Heart right ventricle (tissue), 16 donors: ENCODE results near the gene PIMREG. TPM values are rescaled to one million over a fixed set of nuclear protein-coding genes. Genes with fewer than 3 reads are reported as not detected.

Source experiments
- ATAC-seq, 8 donors: fragments of 200-7000 bp; cut with Tn5 transposase; one replicate each; pipeline ENCODE4 v1.9.1; 2020; ENCODE audit warnings: mild to moderate bottlenecking in 8 of 8, moderate library complexity in 8 of 8, moderate number of reproducible peaks in 1 of 8
- DNase-seq, 2 donors: peaks; one replicate each; pipeline ENCODE4 v3.0.0-alpha.2; 2020
- H3K27ac ChIP-seq, 10 donors: fragments of 200-600 bp; sonication (generic) in 2 of 10; one replicate each; pipeline versions ENCODE4 v1.5.0 to v1.8.0; 2020 to 2022; ENCODE audit warnings: mild to moderate bottlenecking in 3 of 10
- H3K27me3 ChIP-seq, 7 donors: fragments of 200-600 bp; one replicate each; pipeline ENCODE4 v1.8.0; 2021 to 2022; ENCODE audit warnings: mild to moderate bottlenecking in 2 of 7
- H3K36me3 ChIP-seq, 9 donors: fragments of 200-600 bp; sonication (generic) in 1 of 9; one replicate each; pipeline versions ENCODE4 v1.5.0 to v1.8.0; 2020 to 2022; ENCODE audit warnings: mild to moderate bottlenecking in 2 of 9
- H3K4me1 ChIP-seq, 9 donors: fragments of 200-600 bp; sonication (generic) in 1 of 9; one replicate each; pipeline versions ENCODE4 v1.5.0 to v1.8.0; 2020 to 2022; ENCODE audit warnings: mild to moderate bottlenecking in 4 of 9
- H3K4me3 ChIP-seq, 10 donors: fragments of 200-600 bp; sonication (generic) in 2 of 10; one replicate each; pipeline versions ENCODE4 v1.5.0 to v1.8.0; 2020 to 2022; ENCODE audit warnings: mild to moderate bottlenecking in 7 of 10, moderate library complexity in 2 of 10
- H3K9me3 ChIP-seq, 11 donors: fragments of 200-600 bp in 10 of 11; sonication (generic) in 2 of 11; one replicate each; pipeline versions ENCODE4 v1.5.0 to v1.8.0; 2013 to 2022; ENCODE audit warnings: mild to moderate bottlenecking in 2 of 11, control low read depth in 1 of 11, moderate library complexity in 1 of 11
- WGBS, 2 donors: extraction: QIAGEN DNeasy Blood & Tissue Kit; methylation state at CpG; one replicate each; pipeline ENCODE4 v1.1.7; 2013; ENCODE audit warnings: inconsistent platforms in 1 of 2; 5-methylcytosine and 5-hydroxymethylcytosine counted together
- intact Hi-C, 10 donors: fragments of 100-400 bp; cut with DNase I; formaldehyde crosslinking; loops; one replicate each; pipeline versions ENCODE4 v1.11.1 to v1.14.2; 2022
- polyA plus RNA-seq, 2 donors: library from polyadenylated mRNA; stranded (reverse); fragments of 200-250 nt; gene quantifications; one replicate each; pipeline ENCODE4 v1.2.3, GENCODE V29; 2013
- total RNA-seq, 10 donors: library from RNA; stranded (reverse); fragmentation: NEBNext Ultra II Directional in 3 of 10; extraction: Animal tissue kit (Norgen Biotek cat#: 25700) in 3 of 10; gene quantifications; one replicate each; pipeline versions ENCODE4 v1.2.1 to v1.2.4, GENCODE V29; 2021 to 2023
- TF ChIP-seq, protein P1 (sequence below), 9 donors: fragments of 200-600 bp; sonication (generic) in 2 of 9; IDR thresholded peaks; one replicate each; pipeline versions ENCODE4 v1.5.0 to v1.8.0; 2021 to 2022; ENCODE audit warnings: antibody characterized with exemption in 9 of 9, mild to moderate bottlenecking in 5 of 9, moderate library complexity in 1 of 9
- donor health status: Arrhythmogenic right ventricular cardiomyopathy.
- donor health status: ischemic (EF 13 %, LVEDD 7.1; RV severe dilation, severe dysfunction).
- donor health status: healthy with polysubstance abuse.
- donor health status: DM: no; HTN: yes; CAD: no.
- donor health status: DM: no; HTN: no; CAD: no.
- donor health status: ischemic (EF 25% LVEDD 6.9; RV normal size, moderate dysfunction).
- donor health status: ischemic (EF 25% LVEDD 5.7; RV mildly dilated, moderate dysfunction).
- donor health status: healthy.
- donor health status: DM: yes; HTN: yes; CAD: no.
- donor health status: Ischemic cardiomyopathy.
- donor health status: ischemic (EF 35%, LVEDD 5.7; RV mildly dilated, moderate dysfunction).
- donor health status: nonischemic (EF 11% LVEDD 7.7; RV severe dilation, severe dysfunction).
- donor health status: DM: yes; HTN: yes; CAD: no.
- donor health status: PGD.
- donor health status: ischemic (EF 29% LVEDD 5.4; RV normal size, mild dysfunction).
- donor health status: nonischemic (EF 23%, LVEDD 6.1; RV moderate dilation, normal function).

Gene PIMREG
- total and polyA plus RNA-seq, 12 donors = 0.21 to 4.0 (median 0.54) TPM; not detected in 6

- H3K9me3 ChIP-seq = no peaks in the 10 kb centered on the region
- TF ChIP-seq, protein P1, sequence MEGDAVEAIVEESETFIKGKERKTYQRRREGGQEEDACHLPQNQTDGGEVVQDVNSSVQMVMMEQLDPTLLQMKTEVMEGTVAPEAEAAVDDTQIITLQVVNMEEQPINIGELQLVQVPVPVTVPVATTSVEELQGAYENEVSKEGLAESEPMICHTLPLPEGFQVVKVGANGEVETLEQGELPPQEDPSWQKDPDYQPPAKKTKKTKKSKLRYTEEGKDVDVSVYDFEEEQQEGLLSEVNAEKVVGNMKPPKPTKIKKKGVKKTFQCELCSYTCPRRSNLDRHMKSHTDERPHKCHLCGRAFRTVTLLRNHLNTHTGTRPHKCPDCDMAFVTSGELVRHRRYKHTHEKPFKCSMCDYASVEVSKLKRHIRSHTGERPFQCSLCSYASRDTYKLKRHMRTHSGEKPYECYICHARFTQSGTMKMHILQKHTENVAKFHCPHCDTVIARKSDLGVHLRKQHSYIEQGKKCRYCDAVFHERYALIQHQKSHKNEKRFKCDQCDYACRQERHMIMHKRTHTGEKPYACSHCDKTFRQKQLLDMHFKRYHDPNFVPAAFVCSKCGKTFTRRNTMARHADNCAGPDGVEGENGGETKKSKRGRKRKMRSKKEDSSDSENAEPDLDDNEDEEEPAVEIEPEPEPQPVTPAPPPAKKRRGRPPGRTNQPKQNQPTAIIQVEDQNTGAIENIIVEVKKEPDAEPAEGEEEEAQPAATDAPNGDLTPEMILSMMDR (IDR thresholded peaks at IDR 0.05) = peak; percentile 74 to 93 (median 88)
- intact Hi-C loops = loop anchor here (1.0 to 10.0 kb wide), 7 partner anchors 717 to 835 kb away; no protein-coding TSS in a partner anchor
- H3K27ac ChIP-seq = no peak overlapping the region
- H3K27me3 ChIP-seq = peaks cover 0 to 45% (median 15%) of the 10 kb centered on the region in 7 donors
- H3K4me3 ChIP-seq = no peak overlapping the region
- 27 to 28% methylated on average over 13 of the region's 13 CpGs for WGBS, 2 donors
- H3K36me3 ChIP-seq = no peaks in the 10 kb centered on the region
- no peaks in the 10 kb centered on the region for H3K4me1 ChIP-seq
- ATAC-seq (peak; percentile 70 to 93 (median 86)), DNase-seq (peak; percentile 75 to 76)
These were observed 22.3 kb upstream of the PIMREG start for GRCh38 chr17:6421700-6422604.

- peaks cover 0 to 46% (median 15%) of the 10 kb centered on the region in 7 donors for H3K27me3 ChIP-seq
- DNase-seq (no peak), ATAC-seq (no peak)
- no peaks in the 10 kb centered on the region for H3K36me3 ChIP-seq
- TF ChIP-seq, protein P1 (IDR thresholded peaks at IDR 0.05) = no peak
- H3K4me1 ChIP-seq = peaks cover 0 to 6% (median 0%) of the 10 kb centered on the region in 9 donors
- intact Hi-C loops = loop anchor here (1.0 to 10.0 kb wide), 7 partner anchors 718 to 836 kb away; no protein-coding TSS in a partner anchor
- H3K9me3 ChIP-seq = no peaks in the 10 kb centered on the region
- 58 to 59% methylated on average over 13 of the region's 13 CpGs for WGBS, 2 donors
- H3K27ac ChIP-seq = no peak overlapping the region
- H3K4me3 ChIP-seq = no peak overlapping the region
These were observed 21.5 kb upstream of the PIMREG start for GRCh38 chr17:6422654-6423241.

DNA sequence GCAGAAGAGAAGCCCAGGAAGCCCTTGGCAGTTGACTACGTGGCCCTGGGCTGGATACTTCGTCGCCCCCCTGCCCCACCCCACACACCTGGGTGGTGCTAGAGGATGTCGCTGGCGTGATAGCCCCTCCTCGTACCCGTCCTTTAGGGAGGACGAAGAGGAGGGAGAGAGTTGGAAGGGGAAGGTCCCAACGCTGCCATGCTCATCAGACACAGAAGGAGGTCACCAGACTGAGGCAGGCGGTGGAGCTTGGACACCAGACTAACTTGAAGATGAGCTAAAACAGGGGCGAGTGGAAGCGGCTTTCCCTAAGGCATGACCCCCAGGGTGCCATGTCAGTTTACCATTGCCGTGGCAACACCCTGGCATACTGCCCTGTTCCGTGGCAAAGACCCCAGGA lies 20.3 kb upstream of the PIMREG start:
- intact Hi-C loops = loop anchor here in 7 of 10 donors (2.0 to 10.0 kb wide), 6 partner anchors 719 to 837 kb away; no protein-coding TSS in a partner anchor
- Histone ChIP-seq H3K4me1 (peaks cover 0 to 10% (median 0%) of the 10 kb centered on the region in 9 donors), H3K9me3 (no peaks in the 10 kb centered on the region), H3K27me3 (peaks cover 0 to 46% (median 12%) of the 10 kb centered on the region in 7 donors), H3K36me3 (no peaks in the 10 kb centered on the region), H3K4me3 (no peak overlapping the region), H3K27ac (no peak overlapping the region)
- ATAC-seq (no peak), DNase-seq (no peak)
- TF ChIP-seq, protein P1 (IDR thresholded peaks at IDR 0.05) = no peak
- 73 to 77% methylated on average over 14 of the region's 14 CpGs for WGBS, 2 donors

DNA sequence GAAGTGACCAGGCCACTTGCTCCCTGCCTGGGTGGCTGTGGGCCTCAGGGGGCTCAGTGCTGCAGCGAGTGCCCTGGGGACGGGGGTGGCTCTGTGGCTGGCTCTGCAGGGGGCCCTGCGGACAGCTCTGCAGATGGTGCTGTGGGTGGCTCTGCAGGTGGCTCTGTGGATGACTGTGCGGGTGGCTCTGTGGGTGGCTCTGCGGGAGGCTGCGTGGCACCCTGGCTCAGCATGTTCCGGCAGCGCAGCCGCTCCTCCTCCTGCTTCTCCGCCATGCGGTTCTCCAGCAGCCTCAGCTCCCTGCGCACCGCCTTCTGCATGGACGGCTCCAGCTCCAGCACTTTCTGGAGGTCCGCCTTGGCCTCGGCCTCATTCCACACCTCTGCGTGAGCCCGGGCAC lies 18.8 kb upstream of the PIMREG start:
- ATAC-seq (no peak), DNase-seq (no peak)
- 88 to 91% methylated on average over 18 of the region's 18 CpGs for WGBS, 2 donors
- no peak overlapping the region for H3K4me3 ChIP-seq
- TF ChIP-seq, protein P1 (IDR thresholded peaks at IDR 0.05) = no peak
- peaks cover 0 to 10% (median 0%) of the 10 kb centered on the region in 9 donors for H3K4me1 ChIP-seq
- intact Hi-C loops = loop anchor here in 2 of 10 donors (10.0 kb wide), 1 partner anchor 721 kb away; no protein-coding TSS in a partner anchor
- H3K9me3 ChIP-seq = no peaks in the 10 kb centered on the region
- H3K36me3 ChIP-seq = no peaks in the 10 kb centered on the region
- no peak overlapping the region for H3K27ac ChIP-seq
- H3K27me3 ChIP-seq = peaks cover 0 to 45% (median 5%) of the 10 kb centered on the region in 7 donors
